COR-L47 (cell line): ENCODE results near the gene RFFL.

Experiments used
- DNase-seq: peaks from one replicate; lab custom pipeline; 2025; lab: John Stamatoyannopoulos, UW

RFFL gene

DNA sequence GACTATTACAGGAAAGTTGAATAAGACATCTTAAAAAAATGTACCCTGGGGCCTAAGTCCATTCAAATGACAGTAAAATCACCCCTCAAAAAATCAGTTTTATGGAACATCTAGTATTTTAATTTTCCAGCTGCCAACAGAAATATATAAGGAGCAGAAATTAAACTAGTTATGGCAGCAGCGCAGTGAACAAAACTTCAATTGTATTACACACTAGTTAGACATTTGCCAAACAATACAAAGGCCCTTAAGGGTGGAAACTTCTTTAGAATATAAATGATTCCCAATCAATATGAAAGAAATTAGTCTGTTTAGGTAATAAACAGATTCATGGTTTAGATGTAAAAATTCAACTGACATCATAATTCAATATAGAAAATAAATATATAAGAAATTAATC, 18.1 kb upstream of the RFFL start:
- no peak for DNase-seq

DNA sequence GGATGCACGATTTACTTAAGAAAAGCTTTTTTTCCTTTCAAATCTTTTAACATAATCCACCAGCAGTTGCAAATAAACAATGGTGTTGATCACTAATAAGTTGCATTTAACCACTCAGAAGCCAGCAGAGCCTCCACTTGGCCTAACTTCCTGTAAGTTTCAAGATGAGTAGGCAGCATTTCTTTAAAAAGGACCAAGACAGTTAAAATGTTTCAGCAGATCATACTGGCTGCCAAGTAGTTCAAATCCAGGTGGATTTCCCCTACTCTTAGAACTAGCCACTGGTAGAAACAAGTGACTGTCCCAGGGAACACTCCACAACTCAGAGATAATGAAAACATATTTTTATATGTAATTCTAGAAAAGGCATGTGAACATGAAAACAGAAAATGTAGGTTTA, 17.0 kb upstream of the RFFL start:
- DNase-seq, result no peak

DNA sequence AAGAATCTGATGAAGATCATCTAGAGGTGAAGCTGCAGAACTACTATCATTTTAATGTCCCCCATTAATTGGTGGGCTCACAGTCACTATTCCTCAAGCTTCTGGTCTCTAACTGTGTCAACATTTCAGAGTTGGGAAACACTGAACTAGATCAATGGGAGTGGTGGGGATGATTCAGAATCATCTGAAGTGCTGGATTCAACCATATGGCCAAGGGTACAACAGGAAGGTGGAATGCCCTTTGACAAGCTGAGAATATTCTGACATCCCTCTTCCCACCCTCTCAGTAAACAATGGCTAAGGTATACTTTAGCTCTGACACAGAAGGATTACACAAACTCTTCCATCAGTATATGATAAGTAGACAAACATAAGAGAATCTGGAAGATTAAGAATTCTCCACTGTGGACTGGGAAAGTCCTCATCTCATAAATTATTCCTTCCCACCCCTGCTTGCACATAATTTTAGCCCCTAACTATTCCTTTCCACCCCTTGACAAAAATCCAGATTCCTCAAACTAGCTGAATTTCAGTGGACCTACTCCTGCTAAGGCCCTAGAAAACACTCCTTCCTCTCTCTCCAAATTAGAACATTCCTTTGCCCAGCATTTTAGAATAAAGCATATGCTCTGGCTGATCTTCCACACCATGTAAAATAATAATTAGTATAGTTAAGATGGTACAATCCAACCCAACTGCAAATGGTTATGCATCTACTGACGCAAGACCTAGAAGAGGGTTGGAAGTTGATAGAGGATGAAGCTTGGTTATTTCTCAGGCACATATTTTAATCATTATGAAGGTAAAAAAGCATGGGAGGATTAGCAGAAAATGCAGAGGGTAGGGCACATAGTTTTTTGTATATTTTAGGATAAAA, 16.3 kb upstream of the RFFL start:
- no peak for DNase-seq

DNA sequence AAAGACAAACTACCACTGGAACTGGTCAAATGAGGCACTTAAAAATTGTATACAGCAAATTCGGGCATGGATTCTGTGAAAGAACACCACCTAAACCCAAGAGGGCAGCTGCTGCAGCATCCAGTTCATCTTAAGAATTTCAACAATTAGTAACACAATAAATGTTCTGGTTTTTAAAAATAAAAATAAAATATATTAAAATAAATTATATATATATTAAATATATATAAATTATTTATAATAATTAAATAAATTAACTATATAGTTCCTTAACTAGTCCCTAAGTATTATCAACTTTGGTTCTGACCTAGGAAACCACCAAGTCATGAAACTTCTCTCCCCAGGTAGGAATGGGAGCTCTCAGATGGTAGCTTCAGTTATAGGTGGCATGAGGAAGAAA, 13.4 kb upstream of the RFFL start:
- DNase-seq, result no peak

- DNase-seq, result no peak
Measured at GRCh38 chr17:35074711-35075707, 11.5 kb upstream of the RFFL start.

- DNase-seq, result no peak
Measured at GRCh38 chr17:35073991-35074627, 10.6 kb upstream of the RFFL start.

DNA sequence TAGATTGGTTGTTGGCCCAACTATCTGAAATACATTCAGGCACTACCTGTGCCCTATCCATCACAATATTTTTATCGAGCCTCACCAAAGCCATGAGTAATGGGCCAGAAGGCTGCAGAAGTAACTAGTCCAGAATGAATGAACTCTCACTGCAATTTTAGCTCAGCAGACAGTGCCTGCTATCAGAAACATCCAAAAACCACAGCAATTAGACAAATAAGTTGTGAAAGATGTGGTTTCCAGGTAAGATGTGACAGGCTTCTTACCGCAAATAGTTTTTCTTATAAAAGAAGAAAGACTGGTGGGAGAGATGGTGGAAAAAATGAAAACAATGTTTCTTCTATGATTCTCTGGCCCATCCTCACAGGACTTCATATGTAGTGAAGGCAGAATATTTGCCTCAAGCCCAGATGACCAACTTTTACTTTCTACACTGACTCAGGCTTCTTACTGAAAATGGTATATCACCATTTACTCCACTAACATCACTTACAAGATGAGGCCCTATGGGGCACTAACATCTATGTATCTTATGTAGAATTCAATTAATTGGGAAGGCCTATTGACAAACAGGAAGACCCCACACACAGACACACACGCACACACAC, 9.8 kb upstream of the RFFL start:
- no peak for DNase-seq

- no peak for DNase-seq
Measured at GRCh38 chr17:35069311-35069710, 5.8 kb upstream of the RFFL start.

GRCh38 chr17:35068249-35068648, 4.7 kb upstream of the RFFL start:
- no peak for DNase-seq

- no peak for DNase-seq
Measured at GRCh38 chr17:35065880-35066279, 2.4 kb upstream of the RFFL start.

GRCh38 chr17:35064516-35065215, 1.2 kb upstream of the RFFL start:
- no peak for DNase-seq

DNA sequence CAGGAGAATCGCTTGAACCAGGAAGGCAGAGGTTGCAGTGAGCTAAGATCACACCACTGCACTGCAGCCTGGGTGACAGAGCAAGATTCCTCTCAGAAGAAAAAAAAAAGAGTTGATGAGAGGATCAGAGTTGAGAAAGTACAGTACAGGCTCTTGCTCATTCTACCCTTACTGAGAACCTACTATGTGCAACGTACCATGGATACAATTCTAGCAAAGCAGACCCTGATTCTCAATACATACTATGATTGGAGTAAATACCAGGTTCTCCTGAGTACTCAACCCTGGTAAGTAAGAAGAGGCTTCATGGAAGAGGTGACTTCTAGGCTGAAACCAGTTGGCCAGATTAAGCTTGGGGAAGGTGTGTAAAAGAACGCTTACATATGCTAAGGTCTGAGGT, 1.2 kb downstream of the RFFL start:
- no peak for DNase-seq

DNA sequence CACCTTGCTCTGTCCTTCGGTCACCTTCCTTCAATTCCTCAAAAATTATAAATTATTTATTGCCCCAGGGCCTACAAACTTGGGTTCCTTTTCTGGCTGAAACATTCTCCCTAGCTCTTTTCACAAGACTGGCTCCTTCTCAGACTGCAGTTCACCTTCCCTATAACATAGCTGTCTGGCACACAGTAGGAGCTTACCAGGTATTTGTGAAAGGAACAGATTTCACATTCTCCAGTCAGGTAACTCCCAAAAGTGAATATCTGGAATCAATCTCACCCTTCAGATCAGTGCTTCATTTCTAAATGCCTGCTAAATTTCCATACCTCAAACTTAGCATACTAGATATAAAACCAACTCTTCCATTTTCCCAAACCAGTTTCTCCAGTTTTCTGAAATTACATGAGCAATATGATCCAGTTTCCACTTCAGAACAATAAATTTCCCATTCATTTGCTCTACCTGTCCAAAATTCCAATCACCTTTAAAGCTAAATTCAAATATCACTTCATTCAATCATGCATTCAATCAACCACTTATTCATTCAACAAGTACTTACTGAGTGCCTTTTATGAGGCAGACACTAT, 6.1 kb downstream of the RFFL start:
- DNase-seq, result no peak

DNA sequence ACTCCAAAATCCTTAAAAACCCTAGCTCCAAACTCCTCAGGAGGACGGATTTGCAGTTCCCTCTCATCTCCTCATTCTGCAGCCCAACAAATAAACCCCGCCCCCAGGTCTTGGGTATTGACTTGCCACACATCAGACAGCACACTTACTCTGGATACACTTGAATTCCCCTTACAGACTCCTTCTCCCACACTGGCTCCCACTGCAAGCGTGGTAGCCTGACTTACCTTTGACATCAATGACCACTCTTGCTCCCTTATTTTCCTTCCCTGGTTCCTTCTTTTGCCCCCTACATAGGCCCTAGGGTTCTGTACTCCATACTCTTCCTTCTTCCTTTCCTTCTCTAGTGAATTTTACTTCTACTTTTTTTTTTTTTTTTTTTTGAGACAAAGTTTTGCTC, 7.5 kb downstream of the RFFL start:
- no peak for DNase-seq

DNA sequence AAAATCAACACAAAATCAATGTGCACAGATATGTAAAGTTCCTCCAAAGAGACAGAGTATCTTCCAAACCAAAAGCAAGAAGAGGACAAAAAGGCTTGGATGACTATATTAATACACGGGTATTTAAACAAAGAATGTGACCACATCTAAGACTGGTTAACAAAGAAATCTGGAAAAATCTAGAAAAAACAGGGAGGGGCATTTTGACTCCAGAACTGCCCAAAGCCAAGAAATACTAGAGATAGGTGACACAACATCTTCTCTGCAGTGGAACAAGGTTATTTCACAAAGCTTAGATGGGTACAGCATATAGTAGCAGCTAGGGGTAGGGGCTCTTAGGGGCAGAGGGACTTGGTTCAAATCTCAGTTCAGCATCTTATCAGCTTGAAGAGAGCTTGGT, 10.3 kb downstream of the RFFL start:
- DNase-seq, result no peak

DNA sequence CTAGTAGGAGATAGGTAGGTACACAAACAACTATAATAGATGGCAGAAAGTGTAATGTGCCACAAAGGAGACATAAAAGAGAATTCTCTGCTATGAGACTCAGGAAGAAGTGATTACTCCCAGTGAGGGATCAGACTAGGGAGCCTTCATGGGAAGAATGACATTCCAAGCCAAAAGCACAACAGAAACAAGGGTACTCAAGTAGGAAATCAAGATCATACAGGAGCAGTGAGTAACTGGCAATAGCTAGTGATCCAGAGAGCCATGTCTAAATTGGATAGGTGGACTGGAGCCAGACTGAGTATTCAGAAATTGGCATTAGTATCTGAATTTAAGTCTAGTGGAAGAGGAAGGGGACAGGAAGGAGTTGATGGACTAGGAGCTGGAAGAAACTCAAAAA, 10.7 kb downstream of the RFFL start:
- no peak for DNase-seq

GRCh38 chr17:35052241-35052610, 11.3 kb downstream of the RFFL start:
- no peak for DNase-seq

DNA sequence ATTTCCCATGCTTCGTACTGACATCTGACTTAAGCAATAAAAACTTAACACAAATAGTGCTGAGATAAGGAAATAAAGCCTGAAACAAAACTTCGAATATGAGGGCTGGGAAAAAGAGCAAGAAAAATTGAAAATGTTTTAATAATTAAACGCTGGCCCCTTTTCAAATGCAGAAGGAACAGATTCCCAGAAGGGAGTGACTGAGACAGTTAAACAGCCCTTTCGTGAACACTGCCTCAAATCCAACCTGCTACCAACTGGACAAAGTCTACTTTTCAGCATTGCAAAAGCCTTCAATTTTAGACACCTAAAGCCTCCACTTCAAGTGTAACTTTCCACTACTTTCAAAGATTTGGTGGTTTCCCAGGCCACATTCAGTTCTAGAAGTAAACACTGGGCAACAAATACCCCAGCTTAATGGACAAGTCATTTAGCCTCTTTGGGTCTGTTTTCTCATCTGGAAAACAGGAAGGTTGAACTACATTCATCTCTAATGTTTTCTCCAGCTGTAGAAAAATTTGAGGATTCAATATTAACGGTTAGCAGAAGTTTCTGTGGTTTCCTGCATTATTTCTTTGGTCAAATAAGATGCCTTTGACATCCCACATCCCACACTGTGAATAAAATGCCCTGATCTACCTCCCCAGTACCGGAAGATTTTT, 11.8 kb downstream of the RFFL start:
- no peak for DNase-seq

GRCh38 chr17:35051183-35051578, 12.3 kb downstream of the RFFL start:
- no peak for DNase-seq

- no peak for DNase-seq
Measured at GRCh38 chr17:35050170-35050569, 13.3 kb downstream of the RFFL start.
